HG02970 (cell line): ENCODE results near the gene VGLL4.
"Not testable (repeated sequence)": the region's sequence is repeated elsewhere in the genome, so short reads cannot be mapped to it uniquely, and the experiment has no call there.

Source experiments
- ATAC-seq: cut with Tn5 transposase; IDR thresholded peaks from one replicate; pipeline ENCODE4 v1.9.1; 2021; ENCODE audit warnings: mild to moderate bottlenecking, moderate library complexity, moderate number of reproducible peaks; ENCODE audit not compliant: unreplicated experiment, low FRiP score

Gene VGLL4

GRCh38 chr3:11514191-11514821 lies 129.4 kb downstream of the VGLL4 start:
- ATAC-seq, result no peak

GRCh38 chr3:11513817-11514135 lies 129.9 kb downstream of the VGLL4 start:
- no peak for ATAC-seq

GRCh38 chr3:11513125-11513816 lies 130.4 kb downstream of the VGLL4 start:
- not testable (repeated sequence) for ATAC-seq

GRCh38 chr3:11511606-11512005 lies 132.1 kb downstream of the VGLL4 start:
- not testable (repeated sequence) for ATAC-seq

GRCh38 chr3:11510356-11510755 lies 133.4 kb downstream of the VGLL4 start:
- ATAC-seq, result no peak

- ATAC-seq, result no peak
These were observed 133.7 kb downstream of the VGLL4 start for GRCh38 chr3:11510001-11510340.

- ATAC-seq, result no peak
These were observed 134.3 kb downstream of the VGLL4 start for GRCh38 chr3:11509173-11510000.

GRCh38 chr3:11508346-11509172 lies 135.2 kb downstream of the VGLL4 start:
- ATAC-seq, result no peak

GRCh38 chr3:11507719-11508118 lies 136.0 kb downstream of the VGLL4 start:
- ATAC-seq, result no peak
